ENCODE results near the gene CACNA1C.

- TF ChIP-seq CTCF (IDR thresholded peaks at IDR 0.05): no peak
- no peak for TF ChIP-seq POLR2AphosphoS5 (IDR thresholded peaks at IDR 0.05)
- no peak for TF ChIP-seq POLR2A (IDR thresholded peaks at IDR 0.05)
These were observed 597.7 kb downstream of the CACNA1C start for GRCh38 chr12:2650261-2651067.
